ENCODE results near the gene KTI12.
"Not testable (repeated sequence)": the region's sequence is repeated elsewhere in the genome, so short reads cannot be mapped to it uniquely, and the experiment has no call there.

- TF ChIP-seq CTCF, POLR2A, POLR2AphosphoS5, EP300 (IDR thresholded peaks at IDR 0.05): not testable (repeated sequence)
Measured at GRCh38 chr1:52045666-52046195, 12.1 kb upstream of the KTI12 start.
